Stimulated activated naive CD8-positive, alpha-beta T cell treated with anti-CD3 and anti-CD28 coated beads, Interleukin-15, Interleukin-2, amounts not matched to agents 100 ng/mL and 50 ng/mL, for 24 hours (primary cell): ENCODE data around the gene DENND1A.

Source experiments
- H3K27ac Mint-ChIP-seq: one replicate; pipeline ENCODE4 v1.8.0; 2021; ENCODE audit warnings: mild to moderate bottlenecking, mixed read lengths
- H3K27me3 Mint-ChIP-seq: one replicate; pipeline ENCODE4 v1.8.0; 2021; ENCODE audit warnings: mixed read lengths
- H3K36me3 Mint-ChIP-seq: one replicate; pipeline ENCODE4 v1.8.0; 2021; ENCODE audit warnings: low read depth, mixed read lengths
- H3K4me1 Mint-ChIP-seq: one replicate; pipeline ENCODE4 v1.8.0; 2021; ENCODE audit warnings: low read depth, mixed read lengths
- H3K4me3 Mint-ChIP-seq: one replicate; pipeline ENCODE4 v1.8.0; 2021; ENCODE audit warnings: mild to moderate bottlenecking, mixed read lengths
- H3K9me3 Mint-ChIP-seq: one replicate; pipeline ENCODE4 v1.8.0; 2021; ENCODE audit warnings: mixed read lengths

Gene DENND1A

DNA sequence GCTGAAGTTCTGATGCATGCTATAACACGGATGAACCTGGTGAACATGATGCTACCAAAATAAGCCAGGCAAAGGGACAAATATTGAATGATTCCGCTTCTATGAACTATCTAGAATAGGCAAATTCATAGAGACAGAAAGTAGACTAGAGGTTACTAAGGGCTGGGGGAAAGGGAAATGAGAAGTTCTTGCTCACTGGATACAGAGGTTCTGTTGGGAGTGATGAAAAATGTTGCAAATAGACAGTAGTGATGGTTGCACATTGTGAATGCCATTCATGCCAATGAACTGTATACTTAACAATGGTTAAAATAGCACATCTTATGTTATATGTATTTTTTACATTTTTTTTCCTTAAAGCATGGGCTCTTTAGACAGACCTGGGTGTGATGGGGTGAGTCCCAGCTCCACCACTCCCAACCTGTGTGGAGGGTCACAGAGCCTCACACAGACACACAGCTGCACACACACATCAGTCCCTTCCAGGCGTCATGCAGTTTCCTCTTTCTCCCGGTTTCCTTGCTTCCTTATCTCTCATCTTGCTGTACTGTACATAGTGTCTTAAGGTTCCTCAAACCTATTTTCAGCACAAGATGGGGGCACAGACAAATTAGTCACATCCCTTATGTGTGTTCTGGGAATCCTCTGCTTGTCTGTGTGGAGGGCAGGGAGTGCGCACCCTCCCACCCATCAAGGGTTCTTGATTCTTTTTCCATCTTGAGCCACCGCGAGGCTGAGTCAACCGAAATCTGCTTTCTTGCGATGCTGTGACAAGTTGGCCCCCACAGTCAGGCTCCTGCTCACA is 381.0 kb downstream of the DENND1A start:
- Mint-ChIP-seq H3K4me3 (peak overlapping the region; percentile 52), H3K27ac (peak overlapping the region; percentile 85), H3K27me3 (no peaks in the 10 kb centered on the region), H3K36me3 (peaks cover 4% of the 10 kb centered on the region), H3K9me3 (no peaks in the 10 kb centered on the region), H3K4me1 (peaks cover 34% of the 10 kb centered on the region)

DNA sequence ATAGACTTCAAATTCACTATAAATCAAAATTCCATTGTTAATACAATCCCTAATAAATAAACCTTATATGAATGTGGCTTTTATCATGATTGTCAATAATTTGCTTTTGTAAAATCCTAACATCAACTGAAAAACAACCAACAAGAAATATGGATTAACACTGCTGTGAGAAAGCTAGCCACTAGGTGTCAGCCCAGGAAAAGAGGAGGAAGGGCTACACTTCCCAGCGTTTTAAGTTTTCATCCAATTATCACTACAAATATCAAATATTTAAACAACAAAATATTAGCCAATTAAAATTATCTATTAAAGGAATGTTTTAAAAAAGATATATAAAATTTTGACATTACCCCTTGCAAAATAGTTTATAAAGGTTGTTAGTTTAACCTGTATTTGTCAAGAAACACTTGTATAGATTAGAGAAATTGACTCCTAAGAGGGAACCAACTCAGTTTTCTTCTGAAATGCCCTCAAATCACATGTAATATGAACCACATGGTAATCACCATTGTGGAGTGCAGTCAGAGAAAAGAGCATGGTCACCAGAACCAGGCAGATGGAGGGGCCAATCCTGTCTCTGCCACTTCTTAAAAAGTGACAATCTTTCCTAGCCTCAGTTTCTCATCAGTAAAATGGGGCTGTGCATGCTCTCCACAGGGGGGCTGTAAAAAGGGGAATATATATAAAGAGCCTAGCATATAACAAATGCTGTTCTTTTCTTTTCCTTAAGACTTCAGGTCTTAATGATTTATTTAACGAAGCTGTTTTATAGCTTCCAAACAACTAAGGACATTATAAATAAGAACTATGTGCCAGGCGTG is 385.7 kb downstream of the DENND1A start:
- no peak overlapping the region for H3K27ac Mint-ChIP-seq
- no peaks in the 10 kb centered on the region for H3K9me3 Mint-ChIP-seq
- peaks cover 4% of the 10 kb centered on the region for H3K36me3 Mint-ChIP-seq
- H3K4me3 Mint-ChIP-seq, result no peak overlapping the region
- H3K27me3 Mint-ChIP-seq, result no peaks in the 10 kb centered on the region
- peaks cover 14% of the 10 kb centered on the region for H3K4me1 Mint-ChIP-seq

DNA sequence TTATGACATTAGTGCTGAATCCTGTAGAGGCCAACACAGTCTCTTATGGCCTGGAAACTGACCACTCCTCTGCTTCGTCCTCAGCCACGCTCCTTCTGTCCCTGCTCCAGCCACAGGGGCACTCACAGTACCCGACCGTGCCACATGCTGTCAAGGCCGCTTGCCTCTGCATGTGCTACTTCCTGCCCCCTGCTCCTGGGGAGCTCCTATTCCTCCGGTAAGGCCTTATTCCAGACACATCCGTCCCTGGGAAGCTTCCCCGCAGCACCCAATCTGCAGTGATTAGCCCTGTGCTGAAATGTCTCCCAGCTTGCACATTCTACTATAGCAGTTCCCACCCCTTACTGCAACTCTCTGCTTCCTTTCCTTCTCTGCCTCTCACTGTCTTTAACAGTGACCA is 386.4 kb downstream of the DENND1A start:
- peaks cover 7% of the 10 kb centered on the region for H3K4me1 Mint-ChIP-seq
- no peak overlapping the region for H3K27ac Mint-ChIP-seq
- H3K27me3 Mint-ChIP-seq, result no peaks in the 10 kb centered on the region
- H3K36me3 Mint-ChIP-seq, result peaks cover 4% of the 10 kb centered on the region
- H3K4me3 Mint-ChIP-seq, result no peak overlapping the region
- H3K9me3 Mint-ChIP-seq, result no peaks in the 10 kb centered on the region

DNA sequence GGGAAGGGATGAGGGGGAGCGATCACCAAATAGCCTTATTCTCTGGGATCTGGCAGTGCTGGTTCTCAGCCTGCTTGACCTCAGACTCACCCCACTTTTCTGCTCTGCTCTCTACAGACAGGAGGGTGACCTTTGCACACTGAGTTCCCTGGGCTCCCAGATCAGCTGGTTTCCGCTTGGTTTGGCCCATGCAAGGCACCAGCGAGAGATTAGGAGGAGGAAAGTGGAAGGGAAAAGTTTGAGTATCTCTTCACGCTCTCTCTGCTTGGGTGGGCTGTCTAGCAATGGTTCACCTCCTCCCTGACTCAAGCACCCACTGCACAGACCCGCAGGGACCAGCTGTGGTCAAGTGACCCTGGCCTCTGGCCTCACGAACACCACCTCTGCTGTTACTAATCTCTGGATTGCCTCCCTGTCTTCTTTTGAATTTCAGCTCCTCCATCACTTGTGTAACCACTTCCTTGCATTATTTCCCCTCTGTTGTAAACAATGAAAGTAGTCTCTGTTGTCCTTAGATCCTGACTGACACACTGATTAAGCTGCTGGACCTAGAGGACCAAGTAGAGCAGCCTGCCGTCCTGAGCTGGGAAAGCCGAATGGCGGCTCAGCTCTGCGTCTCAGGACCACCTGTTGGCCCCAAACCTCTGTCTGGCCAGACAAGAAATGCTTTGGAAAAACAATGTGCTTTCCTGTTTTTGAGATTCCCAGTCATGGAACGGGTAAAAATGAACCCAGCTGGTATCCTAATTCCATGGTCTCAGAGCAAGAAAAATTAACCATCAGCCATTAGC is 387.3 kb downstream of the DENND1A start:
- H3K27ac Mint-ChIP-seq, result peak overlapping the region; percentile 23
- no peaks in the 10 kb centered on the region for H3K27me3 Mint-ChIP-seq
- no peak overlapping the region for H3K4me3 Mint-ChIP-seq
- H3K36me3 Mint-ChIP-seq, result peaks cover 1% of the 10 kb centered on the region
- H3K9me3 Mint-ChIP-seq, result no peaks in the 10 kb centered on the region
- H3K4me1 Mint-ChIP-seq, result peaks cover under 1% of the 10 kb centered on the region

DNA sequence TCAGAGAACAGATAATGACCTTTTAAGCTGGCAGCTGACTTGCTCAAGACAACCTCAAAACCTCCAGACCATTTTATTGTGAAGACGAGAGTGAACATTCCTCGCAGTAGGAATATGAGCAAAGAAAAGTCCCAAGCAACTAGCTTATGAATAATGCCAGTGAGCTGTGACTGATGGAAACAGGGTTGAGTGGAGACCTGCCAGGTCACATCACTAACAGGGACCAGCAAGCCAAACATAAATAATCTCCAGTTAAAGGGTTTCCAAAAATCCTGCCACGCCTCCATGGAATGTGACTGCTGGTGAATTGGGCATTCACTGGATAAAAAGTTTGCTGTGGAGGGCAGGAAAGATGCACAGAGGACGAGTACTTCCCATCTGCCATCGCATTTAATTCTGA is 388.5 kb downstream of the DENND1A start:
- Mint-ChIP-seq H3K4me1 (peaks cover 6% of the 10 kb centered on the region), H3K27ac (no peak overlapping the region), H3K36me3 (no peaks in the 10 kb centered on the region), H3K27me3 (no peaks in the 10 kb centered on the region), H3K4me3 (no peak overlapping the region), H3K9me3 (no peaks in the 10 kb centered on the region)

DNA sequence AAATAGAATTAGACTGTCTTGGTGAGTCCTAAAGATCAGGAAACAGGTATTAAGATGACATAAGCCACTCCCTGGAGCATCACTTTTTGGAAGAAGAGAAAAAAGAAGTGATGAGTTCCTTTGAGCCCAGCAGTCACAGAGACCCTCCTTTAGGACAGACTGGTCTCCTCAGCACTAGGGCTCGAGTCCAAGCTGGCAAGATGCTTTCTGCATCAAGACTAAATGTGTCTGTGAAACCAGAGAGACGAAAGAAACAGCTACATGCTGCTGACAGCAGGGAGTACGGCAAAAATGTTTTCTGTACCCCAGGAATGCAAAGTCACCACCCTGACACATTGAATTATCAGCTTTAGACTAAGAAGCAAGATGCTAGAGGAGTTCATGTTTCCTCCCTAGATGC is 389.5 kb downstream of the DENND1A start:
- Mint-ChIP-seq H3K27ac (no peak overlapping the region), H3K4me1 (peaks cover 7% of the 10 kb centered on the region), H3K4me3 (no peak overlapping the region), H3K9me3 (no peaks in the 10 kb centered on the region), H3K36me3 (peaks cover 3% of the 10 kb centered on the region), H3K27me3 (no peaks in the 10 kb centered on the region)

DNA sequence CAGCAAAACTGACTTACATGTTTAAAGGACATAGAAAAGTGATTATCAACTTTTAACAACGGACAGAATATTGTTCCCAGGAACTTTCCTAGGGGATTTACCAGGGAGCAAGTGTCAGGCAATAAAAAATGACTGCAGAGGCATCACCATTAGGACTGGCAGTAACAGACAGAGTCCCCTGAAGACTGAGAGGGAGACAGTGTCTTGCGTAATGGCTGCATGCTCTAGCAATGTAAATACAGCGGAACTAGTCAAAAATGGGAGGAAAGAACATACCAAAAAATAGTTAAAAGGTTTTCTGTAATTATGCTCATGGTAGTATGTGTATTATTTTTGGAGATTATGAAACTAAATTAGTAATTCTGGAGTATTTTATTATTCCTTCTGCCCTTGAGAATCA is 392.1 kb downstream of the DENND1A start:
- H3K9me3 Mint-ChIP-seq, result peaks cover 8% of the 10 kb centered on the region
- no peaks in the 10 kb centered on the region for H3K27me3 Mint-ChIP-seq
- H3K36me3 Mint-ChIP-seq, result peaks cover 23% of the 10 kb centered on the region
- H3K4me3 Mint-ChIP-seq, result no peak overlapping the region
- peaks cover 7% of the 10 kb centered on the region for H3K4me1 Mint-ChIP-seq
- H3K27ac Mint-ChIP-seq, result no peak overlapping the region

DNA sequence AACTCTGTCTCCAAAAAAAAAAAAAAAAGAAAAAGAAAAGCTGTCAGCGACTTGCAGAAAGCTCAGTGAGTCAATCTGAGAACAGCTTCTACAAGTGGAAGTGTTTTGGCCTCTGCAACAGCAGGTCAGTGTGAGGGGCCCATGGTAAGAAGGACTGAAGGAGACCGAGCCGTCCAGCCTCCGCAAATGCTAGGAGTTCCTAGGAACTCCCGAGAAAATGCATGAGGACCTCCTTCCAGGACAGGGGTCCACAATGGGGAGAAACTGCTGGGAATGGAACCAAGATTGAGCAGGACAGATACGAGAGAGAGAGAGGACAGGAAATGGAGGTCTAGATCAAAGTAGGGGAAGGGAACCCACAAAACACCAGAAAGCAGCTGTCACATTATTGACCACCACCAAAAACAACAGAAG is 393.5 kb downstream of the DENND1A start:
- Mint-ChIP-seq H3K9me3 (peaks cover 11% of the 10 kb centered on the region), H3K27ac (peak overlapping the region; percentile 76), H3K4me1 (peaks cover 7% of the 10 kb centered on the region), H3K27me3 (no peaks in the 10 kb centered on the region), H3K36me3 (peaks cover 35% of the 10 kb centered on the region), H3K4me3 (no peak overlapping the region)

DNA sequence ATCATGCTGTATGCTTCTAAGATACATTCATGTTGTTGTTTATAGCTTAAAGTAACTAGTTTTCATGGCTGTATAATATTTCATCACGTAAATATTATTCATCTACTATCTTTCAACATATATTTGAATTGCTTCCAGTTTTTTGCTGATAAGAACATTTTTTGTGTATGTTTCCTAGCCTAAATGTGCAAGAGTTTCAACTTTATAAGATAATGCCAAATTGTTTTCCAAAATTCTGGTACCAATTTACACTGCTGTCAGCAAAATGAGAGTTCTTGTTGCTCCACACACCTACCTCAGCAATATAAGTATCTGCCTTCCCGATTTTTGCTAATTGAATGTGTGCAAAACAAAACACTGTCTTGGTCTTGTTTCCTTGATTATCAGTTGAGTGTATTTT is 395.6 kb downstream of the DENND1A start:
- H3K27me3 Mint-ChIP-seq, result no peaks in the 10 kb centered on the region
- peaks cover 50% of the 10 kb centered on the region for H3K36me3 Mint-ChIP-seq
- peaks cover 25% of the 10 kb centered on the region for H3K9me3 Mint-ChIP-seq
- H3K4me3 Mint-ChIP-seq, result no peak overlapping the region
- no peak overlapping the region for H3K27ac Mint-ChIP-seq
- peaks cover 7% of the 10 kb centered on the region for H3K4me1 Mint-ChIP-seq

DNA sequence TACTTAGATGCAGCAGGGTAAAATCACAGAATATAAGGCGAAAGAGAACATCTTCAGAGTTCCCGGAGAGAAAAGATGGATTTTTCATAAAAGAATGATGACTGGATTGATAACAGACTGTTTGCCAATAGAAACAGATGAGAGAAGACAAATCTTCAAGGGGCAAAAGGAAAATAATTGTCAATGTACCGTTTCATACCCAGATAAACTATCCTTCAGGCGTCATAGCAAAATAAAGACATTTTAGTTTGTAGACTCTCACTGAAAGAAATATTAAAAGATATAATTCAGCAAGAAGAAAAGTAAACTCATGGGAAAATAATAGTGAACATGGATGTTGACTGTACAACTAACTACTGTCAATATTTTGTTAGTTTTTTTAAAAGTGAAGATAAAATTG is 399.7 kb downstream of the DENND1A start:
- Mint-ChIP-seq H3K4me1 (no peaks in the 10 kb centered on the region), H3K27me3 (no peaks in the 10 kb centered on the region), H3K36me3 (peaks cover 48% of the 10 kb centered on the region), H3K9me3 (peaks cover 25% of the 10 kb centered on the region), H3K27ac (no peak overlapping the region), H3K4me3 (no peak overlapping the region)

DNA sequence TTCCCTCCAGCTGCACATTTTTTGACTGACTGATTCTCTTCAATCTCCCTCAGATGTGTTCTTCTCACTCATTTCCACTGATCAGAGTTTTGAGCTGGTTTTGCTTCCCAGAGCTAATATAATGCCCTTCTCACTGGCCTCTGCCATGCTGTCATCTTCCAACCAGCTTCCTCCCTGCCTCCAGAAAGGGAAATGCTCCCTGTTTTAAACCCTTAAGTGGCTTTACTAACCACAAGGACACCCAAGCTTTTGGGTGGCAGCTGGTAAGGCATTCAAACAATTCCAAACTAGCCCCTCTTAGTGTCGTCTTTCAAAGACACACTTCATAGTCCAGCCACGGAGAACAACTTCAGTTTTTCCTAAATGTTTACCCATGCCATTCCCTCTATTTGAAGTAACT is 401.4 kb downstream of the DENND1A start:
- Mint-ChIP-seq H3K27me3 (no peaks in the 10 kb centered on the region), H3K4me3 (no peak overlapping the region), H3K27ac (no peak overlapping the region), H3K36me3 (peaks cover 30% of the 10 kb centered on the region), H3K9me3 (peaks cover 18% of the 10 kb centered on the region), H3K4me1 (no peaks in the 10 kb centered on the region)

DNA sequence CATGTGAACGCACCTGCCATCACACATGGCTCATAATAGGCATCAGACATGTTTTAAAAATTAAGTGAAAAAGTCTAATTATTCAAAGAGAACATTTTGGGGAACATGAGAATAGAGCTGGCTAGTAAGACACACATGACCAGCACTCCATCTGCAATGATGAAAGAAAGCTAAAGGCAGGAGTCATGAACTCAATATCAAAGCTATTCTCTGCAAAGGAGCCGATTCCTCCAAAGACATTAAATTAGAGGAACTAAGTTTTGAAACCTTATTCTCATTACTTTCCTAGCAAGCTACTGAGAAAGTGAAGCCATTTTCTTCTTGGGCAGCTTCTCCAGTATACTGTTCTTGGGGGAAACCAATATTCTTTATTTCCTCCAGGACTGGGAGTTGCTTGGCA is 401.9 kb downstream of the DENND1A start:
- Mint-ChIP-seq H3K4me3 (no peak overlapping the region), H3K36me3 (peaks cover 30% of the 10 kb centered on the region), H3K9me3 (peaks cover 18% of the 10 kb centered on the region), H3K4me1 (no peaks in the 10 kb centered on the region), H3K27me3 (no peaks in the 10 kb centered on the region), H3K27ac (no peak overlapping the region)

DNA sequence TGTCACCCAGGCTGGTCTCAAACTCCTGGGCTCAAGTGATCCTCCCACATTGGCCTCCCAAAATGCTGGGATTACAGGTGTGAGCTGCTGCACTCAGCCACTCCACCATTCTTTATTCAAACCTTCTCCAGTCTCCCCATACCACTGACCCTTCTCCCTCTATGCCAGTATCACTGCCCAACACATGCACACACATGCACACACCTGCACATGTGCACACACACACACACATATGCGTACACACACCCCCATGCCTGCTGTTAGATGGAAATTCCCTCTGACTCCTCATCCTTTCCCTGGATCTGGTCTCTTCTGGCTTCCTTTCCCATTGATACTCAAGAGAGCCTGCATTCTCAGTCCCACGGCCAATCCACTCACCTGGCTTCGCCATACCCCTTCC is 404.0 kb downstream of the DENND1A start:
- peaks cover 13% of the 10 kb centered on the region for H3K36me3 Mint-ChIP-seq
- H3K9me3 Mint-ChIP-seq, result peaks cover 10% of the 10 kb centered on the region
- H3K4me3 Mint-ChIP-seq, result no peak overlapping the region
- H3K27me3 Mint-ChIP-seq, result no peaks in the 10 kb centered on the region
- H3K4me1 Mint-ChIP-seq, result no peaks in the 10 kb centered on the region
- H3K27ac Mint-ChIP-seq, result no peak overlapping the region

DNA sequence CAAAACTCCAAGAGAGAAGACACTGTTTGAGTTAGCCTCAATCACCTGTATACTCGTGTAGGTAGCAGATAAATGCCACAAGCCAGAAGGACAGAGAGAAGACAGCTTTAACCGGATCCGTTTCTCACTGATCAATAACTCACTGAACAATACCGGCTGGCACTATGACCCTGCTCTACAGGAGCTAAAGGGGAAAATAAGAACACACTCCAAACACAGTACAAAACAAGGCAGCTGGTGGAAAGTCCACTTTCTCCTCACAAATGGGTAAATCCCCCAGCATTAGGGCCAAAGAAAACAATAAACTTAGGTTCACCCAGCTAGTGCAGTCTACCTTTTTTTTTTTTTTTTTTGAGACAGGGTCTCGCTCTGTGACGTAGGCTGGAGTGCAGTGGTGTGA is 404.5 kb downstream of the DENND1A start:
- no peak overlapping the region for H3K27ac Mint-ChIP-seq
- peaks cover 10% of the 10 kb centered on the region for H3K9me3 Mint-ChIP-seq

DNA sequence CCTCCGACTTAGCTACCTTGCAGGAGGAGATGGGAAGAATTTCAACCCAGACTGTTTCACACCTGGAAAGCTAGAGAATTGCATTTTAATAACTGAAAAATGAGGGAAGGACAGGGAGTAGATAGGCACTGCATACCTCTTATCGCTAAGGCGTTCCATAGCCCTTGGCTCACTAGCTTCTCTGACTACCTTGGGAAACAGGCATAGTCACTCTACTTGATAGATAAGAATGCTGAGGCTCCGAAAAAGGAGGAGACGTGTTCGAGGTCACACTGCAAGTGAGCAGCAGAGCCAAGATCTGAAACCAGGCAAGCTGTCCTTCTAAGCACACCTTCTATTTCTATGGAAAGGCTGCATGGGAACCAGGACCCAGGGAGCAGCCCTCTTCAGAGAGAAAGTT is 405.1 kb downstream of the DENND1A start:
- Mint-ChIP-seq H3K4me1 (no peaks in the 10 kb centered on the region), H3K9me3 (peaks cover 6% of the 10 kb centered on the region), H3K27ac (no peak overlapping the region), H3K4me3 (no peak overlapping the region), H3K27me3 (no peaks in the 10 kb centered on the region), H3K36me3 (peaks cover 7% of the 10 kb centered on the region)

More for the DNA sequence above, 404.5 kb downstream of the DENND1A start:
- peaks cover 13% of the 10 kb centered on the region for H3K36me3 Mint-ChIP-seq
- no peaks in the 10 kb centered on the region for H3K27me3 Mint-ChIP-seq
- H3K4me1 Mint-ChIP-seq, result no peaks in the 10 kb centered on the region
- H3K4me3 Mint-ChIP-seq, result no peak overlapping the region
